ENCODE results near the gene ULK4.
"Not testable (repeated sequence)": the region's sequence is repeated elsewhere in the genome, so short reads cannot be mapped to it uniquely, and the experiment has no call there.

Gene ULK4

GRCh38 chr3:41580274-41580959, 381.5 kb downstream of the ULK4 start:
- Histone ChIP-seq H3K9ac (ENCODE audit: low read depth, low read length) (no peak overlapping the region; the same call in 1 of the 2 replicates), H3K4me1 (ENCODE audit: insufficient read depth, low read length) (peaks cover 11% of the 10 kb centered on the region), H3K9me3 (ENCODE audit: control insufficient read depth, insufficient read depth, low read length) (no peaks in the 10 kb centered on the region), H3K36me3 (ENCODE audit: insufficient read depth, low read length) (no peaks in the 10 kb centered on the region)

- no peaks in the 10 kb centered on the region for H3K36me3 ChIP-seq (ENCODE audit: insufficient read depth, low read length)
- no peaks in the 10 kb centered on the region for H3K9me3 ChIP-seq (ENCODE audit: control insufficient read depth, insufficient read depth, low read length)
- H3K9ac ChIP-seq (ENCODE audit: low read depth, low read length) = no peak overlapping the region
- peaks cover 11% of the 10 kb centered on the region for H3K4me1 ChIP-seq (ENCODE audit: insufficient read depth, low read length)
Observed at GRCh38 chr3:41579861-41580260, 382.0 kb downstream of the ULK4 start.

- Histone ChIP-seq H3K9me3 (ENCODE audit: control insufficient read depth, insufficient read depth, low read length) (no peaks in the 10 kb centered on the region), H3K4me1 (ENCODE audit: insufficient read depth, low read length) (peaks cover 11% of the 10 kb centered on the region), H3K9ac (ENCODE audit: low read depth, low read length) (no peak overlapping the region), H3K36me3 (ENCODE audit: insufficient read depth, low read length) (no peaks in the 10 kb centered on the region)
Observed at GRCh38 chr3:41578798-41579197, 383.1 kb downstream of the ULK4 start.

GRCh38 chr3:41575724-41576123, 386.2 kb downstream of the ULK4 start:
- Histone ChIP-seq H3K9me3 (ENCODE audit: control insufficient read depth, insufficient read depth, low read length) (no peaks in the 10 kb centered on the region), H3K4me1 (ENCODE audit: insufficient read depth, low read length) (peaks cover 11% of the 10 kb centered on the region), H3K36me3 (ENCODE audit: insufficient read depth, low read length) (no peaks in the 10 kb centered on the region), H3K9ac (ENCODE audit: low read depth, low read length) (no peak overlapping the region)

GRCh38 chr3:41574900-41575299, 387.0 kb downstream of the ULK4 start:
- H3K9ac ChIP-seq (ENCODE audit: low read depth, low read length) = no peak overlapping the region
- H3K9me3 ChIP-seq (ENCODE audit: control insufficient read depth, insufficient read depth, low read length) = no peaks in the 10 kb centered on the region
- no peaks in the 10 kb centered on the region for H3K36me3 ChIP-seq (ENCODE audit: insufficient read depth, low read length)
- peaks cover 8% of the 10 kb centered on the region for H3K4me1 ChIP-seq (ENCODE audit: insufficient read depth, low read length)

- Histone ChIP-seq H3K4me1 (ENCODE audit: insufficient read depth, low read length) (peaks cover 6% of the 10 kb centered on the region; the same call in 1 of the 2 replicates), H3K36me3 (ENCODE audit: insufficient read depth, low read length) (no peaks in the 10 kb centered on the region), H3K9me3 (ENCODE audit: control insufficient read depth, insufficient read depth, low read length) (no peaks in the 10 kb centered on the region), H3K9ac (ENCODE audit: low read depth, low read length) (no peak overlapping the region)
Observed at GRCh38 chr3:41573591-41573990, 388.3 kb downstream of the ULK4 start.

- no peaks in the 10 kb centered on the region for H3K36me3 ChIP-seq (ENCODE audit: insufficient read depth, low read length)
- no peak overlapping the region for H3K9ac ChIP-seq (ENCODE audit: low read depth, low read length)
- no peaks in the 10 kb centered on the region for H3K9me3 ChIP-seq (ENCODE audit: control insufficient read depth, insufficient read depth, low read length)
- no peaks in the 10 kb centered on the region for H3K4me1 ChIP-seq (ENCODE audit: insufficient read depth, low read length)
Observed at GRCh38 chr3:41572092-41572491, 389.8 kb downstream of the ULK4 start.

- Histone ChIP-seq H3K4me1 (ENCODE audit: insufficient read depth, low read length) (no peaks in the 10 kb centered on the region), H3K9me3 (ENCODE audit: control insufficient read depth, insufficient read depth, low read length) (no peaks in the 10 kb centered on the region), H3K9ac (ENCODE audit: low read depth, low read length) (no peak overlapping the region), H3K36me3 (ENCODE audit: insufficient read depth, low read length) (no peaks in the 10 kb centered on the region)
Observed at GRCh38 chr3:41569632-41570305, 392.1 kb downstream of the ULK4 start.

- no peaks in the 10 kb centered on the region for H3K36me3 ChIP-seq (ENCODE audit: insufficient read depth, low read length)
- no peak overlapping the region for H3K9ac ChIP-seq (ENCODE audit: low read depth, low read length)
- no peaks in the 10 kb centered on the region for H3K9me3 ChIP-seq (ENCODE audit: control insufficient read depth, insufficient read depth, low read length)
- no peaks in the 10 kb centered on the region for H3K4me1 ChIP-seq (ENCODE audit: insufficient read depth, low read length)
Observed at GRCh38 chr3:41565948-41566514, 395.9 kb downstream of the ULK4 start.

- Histone ChIP-seq H3K4me1 (ENCODE audit: insufficient read depth, low read length) (no peaks in the 10 kb centered on the region), H3K9me3 (ENCODE audit: control insufficient read depth, insufficient read depth, low read length) (no peaks in the 10 kb centered on the region), H3K9ac (ENCODE audit: low read depth, low read length) (no peak overlapping the region), H3K36me3 (ENCODE audit: insufficient read depth, low read length) (no peaks in the 10 kb centered on the region)
Observed at GRCh38 chr3:41565003-41565402, 396.9 kb downstream of the ULK4 start.

GRCh38 chr3:41556245-41556644, 405.7 kb downstream of the ULK4 start:
- not testable (repeated sequence) for H3K9me3 ChIP-seq (ENCODE audit: control insufficient read depth, insufficient read depth, low read length); H3K9ac ChIP-seq (ENCODE audit: low read depth, low read length); H3K4me1 ChIP-seq (ENCODE audit: insufficient read depth, low read length); H3K36me3 ChIP-seq (ENCODE audit: insufficient read depth, low read length)

GRCh38 chr3:41532976-41533375, 428.9 kb downstream of the ULK4 start:
- Histone ChIP-seq H3K36me3 (ENCODE audit: insufficient read depth, low read length) (no peaks in the 10 kb centered on the region), H3K9me3 (ENCODE audit: control insufficient read depth, insufficient read depth, low read length) (no peaks in the 10 kb centered on the region), H3K9ac (ENCODE audit: low read depth, low read length) (no peak overlapping the region), H3K4me1 (ENCODE audit: insufficient read depth, low read length) (no peaks in the 10 kb centered on the region)

- 0 out of 2 replicates have a peak, but pooled peaks cover 4% of the 10 kb centered on the region for H3K4me1 ChIP-seq (ENCODE audit: insufficient read depth, low read length)
- H3K9ac ChIP-seq (ENCODE audit: low read depth, low read length) = no peak overlapping the region
- H3K36me3 ChIP-seq (ENCODE audit: insufficient read depth, low read length) = no peaks in the 10 kb centered on the region
- H3K9me3 ChIP-seq (ENCODE audit: control insufficient read depth, insufficient read depth, low read length) = no peaks in the 10 kb centered on the region
Observed at GRCh38 chr3:41526995-41527573, 434.8 kb downstream of the ULK4 start.

GRCh38 chr3:41525303-41526064, 436.4 kb downstream of the ULK4 start:
- Histone ChIP-seq H3K4me1 (ENCODE audit: insufficient read depth, low read length) (0 out of 2 replicates have a peak, but pooled peaks cover 4% of the 10 kb centered on the region), H3K9me3 (ENCODE audit: control insufficient read depth, insufficient read depth, low read length) (no peaks in the 10 kb centered on the region), H3K9ac (ENCODE audit: low read depth, low read length) (no peak overlapping the region), H3K36me3 (ENCODE audit: insufficient read depth, low read length) (no peaks in the 10 kb centered on the region)
